Transverse colon (tissue), 4 donors: ENCODE results near the gene MACF1. TPM values are rescaled to one million over a fixed set of nuclear protein-coding genes. Genes with fewer than 3 reads are reported as not detected.
A peak's percentile ranks its signal among the peaks of the same experiment; 100 is the strongest.

ENCODE experiments used
- DNase-seq: peaks from one replicate; pipeline ENCODE4 v3.0.0-alpha.2; 2019
- H3K27ac ChIP-seq, 4 donors: fragments of 200-600 bp; sonication (generic); 2 replicates each; pipeline ENCODE4 v1.5.1; 2016 to 2018; ENCODE audit warnings: inconsistent platforms in 4 of 4
- H3K27me3 ChIP-seq: fragments of 200-600 bp; sonication (generic); 2 replicates; pipeline ENCODE4 v1.5.1; 2017; ENCODE audit warnings: inconsistent platforms
- H3K36me3 ChIP-seq, 4 donors: fragments of 200-600 bp; sonication (generic); 2 replicates each; pipeline ENCODE4 v1.5.1; 2017 to 2019; ENCODE audit warnings: inconsistent platforms in 4 of 4
- H3K4me1 ChIP-seq, 4 donors: fragments of 200-600 bp; sonication (generic); 2 replicates each; pipeline ENCODE4 v1.5.1; 2017 to 2020; ENCODE audit warnings: inconsistent platforms in 4 of 4
- H3K4me3 ChIP-seq, 4 donors: fragments of 200-600 bp; sonication (generic); 1 replicate in 1 of 4; 2 replicates in 3 of 4; pipeline versions ENCODE4 v1.5.1 to v1.6.1; 2017 to 2019; ENCODE audit warnings: inconsistent platforms in 4 of 4
- H3K9me3 ChIP-seq, 2 donors: fragments of 200-600 bp; sonication (generic); 2 replicates each; pipeline ENCODE4 v1.5.1; 2017 to 2019; ENCODE audit warnings: inconsistent platforms in 2 of 2
- EP300 ChIP-seq: sonication (generic); formaldehyde crosslinking; IDR thresholded peaks from one replicate; pipeline ENCODE4 v1.6.1; 2017; ENCODE audit warnings: antibody characterized with exemption, low read depth
- POLR2A ChIP-seq: fragments of 450-650 bp; IDR thresholded peaks from one replicate; pipeline ENCODE4 v1.6.1; 2016; ENCODE audit warnings: antibody characterized with exemption, mild to moderate bottlenecking, moderate library complexity
- POLR2AphosphoS5 ChIP-seq, 3 donors: sonication (generic); formaldehyde crosslinking; IDR thresholded peaks; one replicate each; pipeline ENCODE4 v1.6.1; 2016; ENCODE audit warnings: antibody characterized with exemption in 3 of 3
- WGBS, 2 donors: methylation state at CpG; one replicate each; pipeline ENCODE4 v1.1.5; 2018; ENCODE audit warnings: low coverage in 1 of 2; 5-methylcytosine and 5-hydroxymethylcytosine counted together
- in situ Hi-C, 4 donors: fragments of 200-750 bp; cut with MboI; loops; one replicate each; pipeline versions ENCODE4 v1.15.0 to v1.15.1; 2017; ENCODE audit warnings: low sequenced_read_pairs in 3 of 4, low pct_ligation_motif_present in 1 of 4, low pct_unique_long_range_greater_than_20kb in 1 of 4
- intact Hi-C: fragments of 100-400 bp; cut with DNase I; formaldehyde crosslinking; loops from one replicate; pipeline ENCODE4 v1.15.1; 2023; ENCODE audit warnings: low total_unique reads
- total RNA-seq, 4 donors: library from RNA; depleted of rRNA; stranded (reverse); fragments of >200 nt; gene quantifications; one replicate each; pipeline ENCODE4 v1.1.0, GENCODE V29; 2016
- TF ChIP-seq, protein P1 (sequence below), 5 experiments: fragments of 200-600 bp in 3 of 5; fragments of 450-650 bp in 2 of 5; sonication (generic) in 3 of 5; IDR thresholded peaks; 1 replicate in 2 of 5; 2 replicates in 3 of 5; pipeline ENCODE4 v1.5.1; 2016 to 2017; ENCODE audit warnings: antibody characterized with exemption in 5 of 5, inconsistent platforms in 3 of 5, mild to moderate bottlenecking in 2 of 5, moderate library complexity in 1 of 5

Gene MACF1
- total RNA-seq, 4 donors from 2014 or later, result 190 to 300 (median 254) TPM

DNA sequence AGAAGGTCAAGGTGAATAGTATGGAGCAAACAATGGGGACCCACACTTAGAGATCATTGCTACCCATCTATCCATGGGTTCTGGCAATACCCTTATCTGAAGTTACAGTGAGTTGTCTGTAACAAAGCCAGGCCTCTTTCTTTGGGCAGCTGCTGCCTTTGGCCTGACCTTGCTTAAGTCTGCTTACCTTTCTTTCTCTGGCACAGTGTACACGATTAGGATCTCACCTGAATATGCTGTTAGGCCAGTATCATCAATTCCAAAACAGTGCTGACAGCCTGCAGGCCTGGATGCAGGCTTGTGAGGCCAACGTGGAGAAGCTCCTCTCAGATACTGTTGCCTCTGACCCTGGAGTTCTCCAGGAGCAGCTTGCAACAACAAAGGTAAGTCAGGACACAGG is 154.0 kb downstream of the MACF1 start:
- intact Hi-C loops, result loop anchor here (10.0 kb wide), 1 partner anchor 56 kb away; no protein-coding TSS in a partner anchor
- Histone ChIP-seq H3K4me3 (no peak overlapping the region), H3K4me1 (peaks cover 0 to 6% (median 0%) of the 10 kb centered on the region in 4 donors), H3K36me3 (peaks cover 0 to 88% (median 30%) of the 10 kb centered on the region in 4 donors), H3K27ac (peak overlapping the region in 3 of 4 donors; percentile 32 to 52 (median 38)), H3K27me3 (no peaks in the 10 kb centered on the region), H3K9me3 (no peaks in the 10 kb centered on the region)
- no peak for TF ChIP-seq POLR2A
- TF ChIP-seq, protein P1, sequence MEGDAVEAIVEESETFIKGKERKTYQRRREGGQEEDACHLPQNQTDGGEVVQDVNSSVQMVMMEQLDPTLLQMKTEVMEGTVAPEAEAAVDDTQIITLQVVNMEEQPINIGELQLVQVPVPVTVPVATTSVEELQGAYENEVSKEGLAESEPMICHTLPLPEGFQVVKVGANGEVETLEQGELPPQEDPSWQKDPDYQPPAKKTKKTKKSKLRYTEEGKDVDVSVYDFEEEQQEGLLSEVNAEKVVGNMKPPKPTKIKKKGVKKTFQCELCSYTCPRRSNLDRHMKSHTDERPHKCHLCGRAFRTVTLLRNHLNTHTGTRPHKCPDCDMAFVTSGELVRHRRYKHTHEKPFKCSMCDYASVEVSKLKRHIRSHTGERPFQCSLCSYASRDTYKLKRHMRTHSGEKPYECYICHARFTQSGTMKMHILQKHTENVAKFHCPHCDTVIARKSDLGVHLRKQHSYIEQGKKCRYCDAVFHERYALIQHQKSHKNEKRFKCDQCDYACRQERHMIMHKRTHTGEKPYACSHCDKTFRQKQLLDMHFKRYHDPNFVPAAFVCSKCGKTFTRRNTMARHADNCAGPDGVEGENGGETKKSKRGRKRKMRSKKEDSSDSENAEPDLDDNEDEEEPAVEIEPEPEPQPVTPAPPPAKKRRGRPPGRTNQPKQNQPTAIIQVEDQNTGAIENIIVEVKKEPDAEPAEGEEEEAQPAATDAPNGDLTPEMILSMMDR (IDR thresholded peaks at IDR 0.05), result no peak
- no peak for TF ChIP-seq POLR2AphosphoS5 (IDR thresholded peaks at IDR 0.05)
- TF ChIP-seq EP300, result no peak
- in situ Hi-C loops, result no loop called here
- 62 to 86% methylated on average over 1 to 2 of the region's 2 CpGs for WGBS, 2 donors
- no peak for DNase-seq

DNA sequence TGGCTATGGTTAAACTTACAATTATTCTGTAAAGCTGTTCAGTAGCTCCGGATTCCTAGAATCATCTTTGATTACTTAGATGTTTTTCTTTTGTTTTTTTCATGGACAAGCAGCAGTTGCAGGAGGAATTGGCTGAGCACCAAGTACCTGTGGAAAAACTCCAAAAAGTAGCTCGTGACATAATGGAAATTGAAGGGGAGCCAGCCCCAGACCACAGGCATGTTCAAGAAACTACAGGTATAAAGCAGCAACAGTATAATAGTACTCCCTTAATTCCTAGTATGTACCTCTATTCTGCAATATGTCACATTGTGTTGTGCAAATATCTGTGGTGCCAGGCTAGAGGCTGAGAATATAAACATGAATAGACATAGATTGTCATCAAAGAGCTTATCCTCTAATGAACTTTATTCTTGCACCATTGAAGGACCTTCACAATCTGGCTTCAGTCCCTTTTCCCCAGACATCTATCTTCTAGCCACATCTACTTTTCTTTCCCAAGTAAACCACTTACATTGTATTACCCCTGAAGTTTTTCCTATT is 154.6 kb downstream of the MACF1 start:
- no peak for DNase-seq
- in situ Hi-C loops, result no loop called here
- Histone ChIP-seq H3K27me3 (no peaks in the 10 kb centered on the region), H3K36me3 (peaks cover 0 to 81% (median 27%) of the 10 kb centered on the region in 4 donors), H3K27ac (peak overlapping the region in 3 of 4 donors; percentile 35 to 52 (median 38)), H3K9me3 (no peaks in the 10 kb centered on the region), H3K4me3 (no peak overlapping the region), H3K4me1 (peaks cover 0 to 6% (median 0%) of the 10 kb centered on the region in 4 donors)
- WGBS, 2 donors, result 59 to 66% methylated on average over 2 of the region's 2 CpGs
- TF ChIP-seq, protein P1 (IDR thresholded peaks at IDR 0.05), result no peak
- no peak for TF ChIP-seq EP300
- TF ChIP-seq POLR2AphosphoS5 (IDR thresholded peaks at IDR 0.05), result no peak
- no peak for TF ChIP-seq POLR2A
- intact Hi-C loops, result loop anchor here (10.0 kb wide), 1 partner anchor 56 kb away; no protein-coding TSS in a partner anchor

DNA sequence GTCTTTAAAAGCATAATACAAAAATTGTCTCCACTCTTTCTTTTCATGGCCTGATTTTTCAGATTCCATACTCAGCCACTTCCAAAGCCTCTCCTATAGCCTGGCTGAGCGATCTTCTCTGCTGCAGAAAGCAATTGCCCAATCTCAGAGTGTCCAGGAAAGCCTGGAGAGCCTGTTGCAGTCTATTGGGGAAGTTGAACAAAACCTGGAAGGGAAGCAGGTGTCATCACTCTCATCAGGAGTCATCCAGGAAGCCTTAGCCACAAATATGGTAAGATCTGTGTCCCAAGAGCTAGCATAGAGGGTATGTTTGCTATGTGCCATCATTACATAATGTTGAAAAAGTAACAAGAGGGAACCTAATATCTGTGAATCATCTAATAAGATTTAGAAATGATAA is 156.2 kb downstream of the MACF1 start:
- H3K4me1 ChIP-seq, result peaks cover 0 to 6% (median 0%) of the 10 kb centered on the region in 4 donors
- H3K36me3 ChIP-seq, result peaks cover 0 to 73% (median 23%) of the 10 kb centered on the region in 4 donors
- WGBS, 2 donors, result 92 to 100% methylated on average over 1 of the region's 1 CpG
- H3K27me3 ChIP-seq, result no peaks in the 10 kb centered on the region
- DNase-seq, result no peak
- intact Hi-C loops (no loop called here), in situ Hi-C loops (no loop called here)
- H3K27ac ChIP-seq, result no peak overlapping the region
- no peaks in the 10 kb centered on the region for H3K9me3 ChIP-seq
- H3K4me3 ChIP-seq, result no peak overlapping the region
- TF ChIP-seq POLR2A (no peak), POLR2AphosphoS5 (IDR thresholded peaks at IDR 0.05) (no peak), EP300 (no peak)
- TF ChIP-seq, protein P1 (IDR thresholded peaks at IDR 0.05), result no peak

DNA sequence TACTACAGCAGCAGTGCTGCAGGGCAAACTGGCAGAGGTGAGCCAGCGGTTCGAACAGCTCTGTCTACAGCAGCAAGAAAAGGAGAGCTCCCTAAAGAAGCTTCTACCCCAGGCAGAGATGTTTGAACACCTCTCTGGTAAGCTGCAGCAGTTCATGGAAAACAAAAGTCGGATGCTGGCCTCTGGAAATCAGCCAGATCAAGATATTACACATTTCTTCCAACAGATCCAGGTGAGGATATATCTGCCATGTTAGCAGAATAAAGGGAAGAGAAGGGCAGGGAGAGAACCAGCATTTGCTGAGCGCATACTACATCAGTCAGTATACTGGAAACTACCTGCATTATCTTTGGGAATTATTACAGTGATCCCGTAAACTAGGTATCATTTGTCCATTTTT is 157.0 kb downstream of the MACF1 start:
- TF ChIP-seq, protein P1 (IDR thresholded peaks at IDR 0.05), result no peak
- no peak for TF ChIP-seq POLR2A
- TF ChIP-seq POLR2AphosphoS5 (IDR thresholded peaks at IDR 0.05), result no peak
- TF ChIP-seq EP300, result no peak
- Histone ChIP-seq H3K4me3 (no peak overlapping the region), H3K27ac (no peak overlapping the region), H3K9me3 (no peaks in the 10 kb centered on the region), H3K27me3 (no peaks in the 10 kb centered on the region), H3K4me1 (peaks cover 0 to 6% (median 0%) of the 10 kb centered on the region in 4 donors), H3K36me3 (peaks cover 0 to 67% (median 23%) of the 10 kb centered on the region in 4 donors)
- DNase-seq, result no peak
- in situ Hi-C loops (no loop called here), intact Hi-C loops (no loop called here)
- 80 to 91% methylated on average over 1 to 5 of the region's 5 CpGs for WGBS, 2 donors
